ENCODE results near the gene TRMU.
"Not testable (repeated sequence)": the region's sequence is repeated elsewhere in the genome, so short reads cannot be mapped to it uniquely, and the experiment has no call there.

TRMU gene

GRCh38 chr22:46390652-46391301, 55.3 kb downstream of the TRMU start:
- FAIRE-seq = no peak

GRCh38 chr22:46391486-46392136, 56.1 kb downstream of the TRMU start:
- FAIRE-seq = no peak

- FAIRE-seq = no peak
These were observed 56.8 kb downstream of the TRMU start for GRCh38 chr22:46392137-46392844.

DNA sequence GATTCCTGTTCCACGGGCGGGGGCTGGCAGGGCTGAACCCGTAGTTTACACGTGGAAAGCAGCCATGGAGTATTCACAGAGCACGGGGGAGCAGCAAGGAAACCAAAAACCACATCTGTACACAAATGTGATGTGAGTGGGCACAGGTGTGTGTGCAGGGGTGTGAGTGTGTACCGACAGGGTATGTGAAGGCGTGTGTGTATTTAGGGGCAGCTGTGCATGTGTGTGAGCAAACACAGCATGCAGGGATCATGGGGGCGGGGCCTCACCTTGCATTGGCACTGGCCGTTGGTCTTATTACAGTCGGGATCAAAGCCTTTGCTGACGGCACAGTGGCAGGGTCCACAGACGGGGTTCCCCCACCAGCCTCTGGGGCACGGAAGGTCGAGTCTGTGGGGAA, 58.4 kb downstream of the TRMU start:
- FAIRE-seq = no peak

GRCh38 chr22:46394622-46395021, 59.1 kb downstream of the TRMU start:
- no peak for FAIRE-seq

- no peak for FAIRE-seq
These were observed 59.6 kb downstream of the TRMU start for GRCh38 chr22:46395145-46395544.

- not testable (repeated sequence) for FAIRE-seq
These were observed 61.5 kb downstream of the TRMU start for GRCh38 chr22:46397049-46397448.

GRCh38 chr22:46397514-46397913, 62.0 kb downstream of the TRMU start:
- FAIRE-seq = no peak

DNA sequence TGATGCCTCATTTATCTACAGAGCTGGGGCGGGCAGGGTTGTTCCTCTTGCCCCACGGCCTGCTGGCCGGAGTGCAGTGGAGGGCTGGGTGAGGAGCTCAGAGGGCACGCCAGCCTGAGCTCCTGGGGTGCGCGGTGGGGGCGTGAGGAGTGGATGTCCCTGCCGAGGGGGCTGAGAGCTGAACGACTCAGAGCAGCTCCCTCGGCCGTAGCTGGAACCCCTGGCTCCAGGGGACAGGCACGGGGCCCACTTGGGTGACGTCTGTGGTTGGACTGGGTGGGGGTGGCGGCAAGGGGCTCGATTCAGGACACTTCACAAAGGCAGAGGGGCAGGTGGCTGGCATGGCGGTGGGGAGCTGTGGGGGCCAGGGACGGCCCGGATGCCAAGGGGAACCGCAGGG, 62.4 kb downstream of the TRMU start:
- FAIRE-seq = no peak

DNA sequence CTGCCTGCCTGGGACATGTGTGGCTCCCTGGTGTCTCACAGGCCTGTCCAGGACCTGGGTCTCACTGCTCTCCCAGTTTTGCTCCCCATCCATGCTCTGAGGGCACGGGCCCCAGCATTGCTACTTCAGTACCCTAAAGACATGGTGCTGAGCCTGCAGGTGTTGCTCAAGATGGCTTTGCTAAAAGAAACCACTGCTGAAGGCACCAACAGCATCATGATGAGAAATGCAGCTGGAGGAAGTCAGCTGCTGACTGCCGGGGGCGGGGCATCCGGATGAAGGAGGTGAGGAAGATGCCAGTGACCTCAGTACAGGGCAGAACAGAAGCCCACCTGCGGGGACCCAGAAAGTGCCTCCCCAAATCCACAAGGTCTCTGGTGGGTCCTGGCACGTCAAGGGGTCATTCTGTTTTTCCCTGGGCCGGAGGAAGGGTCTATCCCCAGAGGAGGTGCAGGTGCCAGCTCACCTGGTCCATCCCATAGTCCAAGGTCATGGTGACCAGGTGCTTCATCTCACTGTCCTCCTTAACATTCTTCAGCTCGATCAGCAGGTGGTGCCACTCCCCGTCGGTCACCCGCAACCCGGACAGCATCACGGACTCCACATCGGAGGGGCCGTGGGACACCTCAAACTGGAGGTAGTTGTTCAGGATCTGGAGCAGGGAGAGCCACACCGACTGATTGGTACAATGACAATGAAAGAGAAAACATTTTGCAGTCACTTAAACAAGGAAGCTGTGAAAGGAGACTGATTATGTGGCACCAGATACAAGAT, 63.9 kb downstream of the TRMU start:
- FAIRE-seq = no peak

DNA sequence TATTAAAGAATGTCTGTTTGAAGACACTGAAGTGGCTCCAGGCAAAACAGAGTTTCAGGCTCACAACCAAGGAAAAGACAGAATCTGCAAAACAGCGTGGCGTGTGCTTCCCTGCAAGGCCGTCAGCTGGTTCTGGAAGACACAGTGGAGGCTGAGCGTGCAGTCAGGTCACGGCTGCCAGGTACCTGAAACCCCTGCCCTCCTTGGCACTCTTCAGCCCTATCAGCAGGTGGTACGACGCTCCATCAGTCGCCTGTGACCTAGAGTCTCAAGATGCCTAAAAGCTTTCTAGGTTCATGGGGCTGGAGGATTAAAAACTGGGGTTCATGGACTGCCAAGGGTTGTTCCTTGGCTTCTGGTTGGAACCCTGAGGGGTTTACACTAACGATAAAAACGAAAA, 65.9 kb downstream of the TRMU start:
- no peak for FAIRE-seq

DNA sequence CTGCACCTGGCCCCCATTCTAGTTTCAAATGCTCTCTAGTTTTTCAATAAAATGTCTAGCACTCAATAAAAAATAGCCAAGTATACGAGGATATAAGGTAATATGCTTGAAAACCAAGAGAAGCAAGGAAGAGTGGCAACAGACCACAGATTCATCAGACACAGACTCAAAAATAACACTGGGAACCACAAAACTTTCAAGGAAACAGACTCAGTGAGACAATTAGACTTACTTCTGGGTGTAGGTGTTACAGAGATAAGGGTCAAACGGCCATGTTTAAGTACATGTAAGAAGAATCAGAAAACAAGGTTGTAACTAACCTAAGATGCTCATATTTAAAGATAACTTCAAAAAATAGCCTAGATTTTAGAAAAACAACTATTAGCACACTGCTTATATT, 67.0 kb downstream of the TRMU start:
- no peak for FAIRE-seq

GRCh38 chr22:46403880-46404279, 68.4 kb downstream of the TRMU start:
- not testable (repeated sequence) for FAIRE-seq

GRCh38 chr22:46405901-46406300, 70.4 kb downstream of the TRMU start:
- no peak for FAIRE-seq

GRCh38 chr22:46406349-46406748, 70.8 kb downstream of the TRMU start:
- FAIRE-seq = no peak

DNA sequence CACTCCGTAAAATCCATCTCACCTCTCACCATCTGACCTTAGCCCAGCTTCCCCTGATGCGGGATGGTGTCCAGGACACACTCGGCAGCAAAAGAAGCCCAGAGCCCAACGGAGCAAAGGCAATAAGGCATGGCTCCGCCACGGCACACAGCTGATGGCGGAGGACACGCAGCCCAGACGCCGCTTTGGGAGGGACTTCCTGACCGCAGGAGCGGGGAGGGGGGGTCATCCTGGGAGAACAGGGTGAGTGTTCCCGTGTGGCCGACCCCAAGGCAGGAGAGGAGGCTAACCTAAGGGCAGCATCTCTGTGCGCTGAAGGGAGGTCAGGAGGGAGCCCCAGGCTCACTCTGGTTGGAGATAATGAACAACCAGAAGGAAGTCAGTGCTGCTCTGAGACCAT, 71.3 kb downstream of the TRMU start:
- FAIRE-seq = no peak

Data from G401.6 (cell line).